ENCODE results near the gene ZBTB22.
"Not testable (repeated sequence)": the region's sequence is repeated elsewhere in the genome, so short reads cannot be mapped to it uniquely, and the experiment has no call there.

ZBTB22 gene

GRCh38 chr6:33277663-33278391 is 39.7 kb downstream of the ZBTB22 start:
- DNase-seq, result no peak

DNA sequence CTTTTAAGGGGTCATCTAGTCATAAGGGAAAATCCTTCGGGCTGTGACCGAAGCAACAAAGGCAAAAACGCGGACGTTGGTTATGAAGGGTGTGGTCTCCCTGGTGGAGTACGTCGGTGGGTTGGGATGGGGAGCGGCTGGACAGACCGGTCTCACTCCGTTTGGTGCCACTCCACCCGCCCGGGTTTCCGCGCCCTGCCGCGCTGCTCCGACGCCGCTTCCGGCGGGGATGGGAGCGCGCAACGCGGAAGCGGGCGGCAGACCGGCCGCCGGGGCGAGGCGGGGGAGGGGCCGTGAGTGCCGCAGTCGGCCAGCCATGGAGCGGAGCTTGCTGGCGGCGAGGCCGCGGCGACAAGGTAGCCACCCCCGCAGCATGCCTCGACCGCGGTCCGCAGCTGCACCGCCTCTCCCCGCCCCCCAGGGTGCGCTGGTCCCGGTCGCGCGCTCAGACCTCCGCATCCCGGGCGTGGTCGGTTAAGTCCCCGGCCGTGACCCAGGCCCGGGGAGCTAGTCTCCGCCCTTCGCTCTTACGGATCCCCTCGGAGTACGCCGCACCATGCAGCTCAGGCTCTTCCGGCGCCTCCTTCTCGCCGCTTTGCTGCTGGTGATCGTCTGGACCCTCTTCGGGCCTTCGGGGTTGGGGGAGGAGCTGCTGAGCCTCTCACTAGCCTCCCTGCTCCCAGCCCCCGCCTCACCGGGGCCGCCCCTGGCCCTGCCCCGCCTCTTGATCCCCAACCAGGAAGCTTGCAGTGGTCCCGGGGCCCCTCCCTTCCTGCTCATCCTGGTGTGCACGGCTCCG is 40.5 kb downstream of the ZBTB22 start, which contains the start of gene B3GALT4:
Gene B3GALT4, plus strand, starts transcription at position 260 of the 799 bp plus-strand sequence. Its CDS starts 297 bp downstream, at position 557.
- DNase-seq, result peak; percentile 76

- no peak for DNase-seq
Observed at GRCh38 chr6:33276581-33276863, 41.0 kb downstream of the ZBTB22 start.

- not testable (repeated sequence) for DNase-seq
Observed at GRCh38 chr6:33275795-33276580, 41.6 kb downstream of the ZBTB22 start.

- peak; percentile 31 for DNase-seq
Observed at GRCh38 chr6:33273924-33274902, 43.3 kb downstream of the ZBTB22 start.

- no peak for DNase-seq
Observed at GRCh38 chr6:33273129-33273923, 44.2 kb downstream of the ZBTB22 start.

DNA sequence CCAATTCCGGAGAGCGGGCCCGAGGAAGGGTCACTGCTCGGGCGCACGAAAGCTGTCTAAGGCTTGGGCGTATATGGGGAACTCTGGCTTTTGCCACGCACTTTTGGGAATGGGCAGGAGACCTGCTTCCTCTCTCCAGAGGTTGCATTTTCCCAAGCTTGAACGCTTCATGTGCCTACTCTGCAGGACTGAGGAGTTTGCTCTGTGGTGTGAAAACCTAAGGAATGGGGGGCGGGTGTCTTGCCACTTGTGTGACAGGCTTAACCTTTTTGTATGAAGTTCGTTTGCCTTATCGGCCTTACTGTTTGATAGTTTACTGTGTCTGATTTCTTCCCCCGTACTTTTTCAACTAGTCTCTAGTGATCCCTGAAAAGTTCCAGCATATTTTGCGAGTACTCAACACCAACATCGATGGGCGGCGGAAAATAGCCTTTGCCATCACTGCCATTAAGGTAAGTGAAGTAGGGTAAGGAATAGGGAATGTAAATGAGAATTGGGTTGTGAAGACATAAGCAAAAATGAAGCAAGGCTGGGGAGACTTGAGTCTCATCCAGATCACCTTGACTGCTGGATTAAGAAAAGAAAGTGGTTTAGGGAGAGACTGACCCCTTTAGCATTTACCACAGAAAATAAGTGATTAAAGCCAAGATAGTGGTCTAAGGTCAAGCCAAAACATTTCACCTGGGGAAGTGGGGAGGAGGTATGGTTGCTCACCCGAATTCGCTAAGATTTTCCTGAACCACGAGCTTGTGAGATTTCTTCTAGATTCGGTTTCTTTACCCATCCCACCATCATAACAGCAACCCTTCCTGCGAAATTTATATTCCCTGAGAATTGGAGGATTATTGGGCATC is 45.0 kb downstream of the ZBTB22 start:
- no peak for DNase-seq

DNA sequence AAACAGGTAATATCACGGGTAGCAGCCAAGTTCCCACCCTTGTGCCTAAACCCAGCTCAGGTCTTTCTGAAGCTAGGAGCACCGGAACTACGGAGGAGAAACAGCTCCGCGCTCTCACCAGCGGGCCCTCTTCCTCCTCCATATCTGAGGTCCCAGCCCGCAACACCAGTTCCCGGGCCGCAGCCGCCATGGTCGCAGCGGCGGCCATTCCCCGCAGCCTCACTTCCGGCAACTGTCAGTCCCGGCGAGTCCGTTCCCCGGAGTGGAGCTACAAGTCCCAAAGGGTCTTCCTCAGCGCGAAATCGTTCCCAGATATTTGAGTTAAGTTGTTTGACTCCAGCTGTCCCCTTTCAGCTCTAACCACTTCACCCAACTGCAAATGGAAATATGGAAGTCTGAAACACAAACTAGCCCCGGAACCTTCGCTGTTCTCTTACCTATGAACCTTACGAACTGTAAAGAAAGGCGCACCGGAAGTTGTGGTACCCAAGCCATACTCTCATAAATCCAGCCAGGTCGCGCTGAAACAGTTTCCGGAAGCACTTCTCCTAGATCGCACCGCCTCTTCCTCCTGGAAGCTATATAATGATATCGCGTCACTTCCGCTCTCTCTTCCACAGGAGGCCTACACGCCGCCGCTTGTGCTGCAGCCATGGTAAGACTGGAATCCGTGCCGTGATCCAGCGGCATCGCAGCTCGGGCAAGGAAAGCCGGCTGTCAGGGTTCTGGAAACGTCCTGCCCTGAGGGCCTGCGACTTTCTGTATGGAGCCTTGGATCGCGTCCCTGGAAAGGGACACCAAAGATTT is 45.9 kb downstream of the ZBTB22 start, which contains the start of the genes RPS18 and VPS52:
Gene RPS18, plus strand, starts transcription at position 608 of the 807 bp plus-strand sequence. Its CDS starts 45 bp downstream, at position 653.
Gene VPS52, minus strand, starts transcription at position 409 of the 807 bp plus-strand sequence. Its CDS starts 201 bp downstream, at position 208.
- peak; percentile 98 for DNase-seq

GRCh38 chr6:33271117-33271467 is 46.5 kb downstream of the ZBTB22 start:
- peak; percentile 35 for DNase-seq
